ENCODE measurements around the gene ADAM15. TPM values are rescaled to one million over a fixed set of nuclear protein-coding genes. Genes with fewer than 3 reads are reported as not detected.

The ADAM15 gene
- total and polyA plus RNA-seq, 2 donors (not counting 1 experiment from before 2014, with no cell fraction given), result 14.6 to 28.4 TPM

DNA sequence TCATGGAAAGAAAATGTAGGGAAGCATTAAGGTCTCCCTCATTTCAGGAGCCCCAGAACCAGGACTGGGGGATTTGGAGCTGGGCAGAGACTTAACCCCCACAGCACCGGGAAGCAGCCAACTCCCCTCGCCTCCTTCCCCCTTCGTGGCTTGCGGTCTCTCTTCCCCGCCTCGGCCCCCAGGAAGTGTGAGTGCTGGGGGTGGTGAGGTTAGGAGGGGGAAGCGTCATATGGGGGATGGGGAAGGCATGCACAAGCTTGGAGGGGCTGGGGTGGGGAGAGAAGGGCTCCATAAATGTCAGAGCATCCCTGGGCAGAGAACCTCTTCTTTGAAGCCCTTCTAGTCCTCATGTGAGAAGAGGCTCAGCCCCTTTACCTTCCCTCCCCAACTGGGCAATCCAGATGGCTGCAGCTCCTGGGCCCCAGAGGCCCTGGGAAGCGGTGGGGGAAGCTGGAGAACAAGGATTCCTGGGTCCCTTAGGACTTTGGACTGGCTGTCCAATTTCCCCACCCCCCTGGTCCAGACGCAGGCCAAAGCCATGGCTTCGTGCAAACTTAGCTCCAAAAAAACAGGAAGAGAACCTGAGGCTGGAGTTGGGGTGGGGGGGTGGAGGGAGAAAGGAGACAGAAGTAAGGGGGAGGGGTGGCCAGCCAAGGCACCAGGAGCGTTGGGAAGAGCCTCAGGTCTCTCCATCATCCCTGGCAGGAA lies 40.8 kb upstream of the ADAM15 start:
- DNase-seq (no peak), ATAC-seq (ENCODE audit: low read depth) (no peak)
- peaks cover 0 to 25% of the 10 kb centered on the region in 2 experiments for H3K36me3 ChIP-seq (replicated peaks in 1 of 2; ENCODE audit: control extremely low read depth in 1 of 2, control insufficient read depth in 1 of 2, extremely low read depth in 1 of 2, insufficient read depth in 2 of 2, low read length in 1 of 2)
- H2AFZ ChIP-seq (ENCODE audit: insufficient read depth, low read depth, low read length, poor library complexity, severe bottlenecking), result no peak overlapping the region
- no peaks in the 10 kb centered on the region for H3K27me3 ChIP-seq (replicated peaks in 1 of 4; ENCODE audit: control extremely low read depth in 1 of 4, control insufficient read depth in 3 of 4, insufficient read depth in 4 of 4, low read length in 3 of 4)
- peaks cover 40% of the 10 kb centered on the region for H3K79me2 ChIP-seq (ENCODE audit: control insufficient read depth, insufficient read depth, low read length)
- ChIA-PET POLR2A (interaction anchor here (0.6 to 1.0 kb wide), 4 partner anchors 10 to 56 kb away, joined by 3 to 4 read pairs (median 4); partner anchors contain the start of gene CKS1B), CTCF (interaction anchor here (0.9 to 17.4 kb wide), 3 partner anchors 9 to 11 kb away, joined by 3 to 295 read pairs (median 3); partner anchors contain the start of genes LENEP and ZBTB7B)
- no peaks in the 10 kb centered on the region for H3K9me3 Mint-ChIP-seq (ENCODE audit: insufficient read depth)
- no peak overlapping the region for H3K4me3 ChIP-seq (ENCODE audit: control extremely low read depth in 1 of 5, extremely low read depth in 1 of 5, insufficient read depth in 1 of 5, low read depth in 2 of 5, low read length in 4 of 5)
- no peak overlapping the region for H3K9ac ChIP-seq (ENCODE audit: low read length)
- TF ChIP-seq EZH2 (IDR thresholded peaks at IDR 0.05; ENCODE audit: borderline replicate concordance, insufficient read depth, low read depth, low read length, poor library complexity, severe bottlenecking) (no peak), CTCF (IDR thresholded peaks at IDR 0.05) (no peak)
- no peaks in the 10 kb centered on the region for H3K27me3 Mint-ChIP-seq
- peaks cover 93 to 100% of the 10 kb centered on the region in 2 donors for H3K4me1 ChIP-seq (ENCODE audit: control insufficient read depth in 2 of 2, insufficient read depth in 2 of 2, low read length in 2 of 2)
- H4K20me1 ChIP-seq (ENCODE audit: control insufficient read depth, insufficient read depth, low read length, poor library complexity, severe bottlenecking), result peaks cover 35% of the 10 kb centered on the region
- intact Hi-C loops (cut with micrococcal nuclease), result no loop called here
- H3K4me3 Mint-ChIP-seq, result peak overlapping the region; percentile 10
- H3K4me1 Mint-ChIP-seq, result peaks cover 78% of the 10 kb centered on the region
- 20% methylated on average over 2 of the region's 11 CpGs for WGBS (ENCODE audit: insufficient coverage)
- peak overlapping the region in 1 of 2 donors; percentile 48 for H3K27ac ChIP-seq (ENCODE audit: low read length in 2 of 2)
- H3K27ac Mint-ChIP-seq, result peak overlapping the region; percentile 82
- H3K9me3 ChIP-seq (ENCODE audit: control extremely low read depth in 1 of 3, control insufficient read depth in 2 of 3, insufficient read depth in 1 of 3, low read length in 2 of 3), result no peaks in the 10 kb centered on the region
- peak overlapping the region; percentile 61 for H3K4me2 ChIP-seq (replicated peaks; ENCODE audit: low read depth, low read length, poor library complexity, severe bottlenecking)

DNA sequence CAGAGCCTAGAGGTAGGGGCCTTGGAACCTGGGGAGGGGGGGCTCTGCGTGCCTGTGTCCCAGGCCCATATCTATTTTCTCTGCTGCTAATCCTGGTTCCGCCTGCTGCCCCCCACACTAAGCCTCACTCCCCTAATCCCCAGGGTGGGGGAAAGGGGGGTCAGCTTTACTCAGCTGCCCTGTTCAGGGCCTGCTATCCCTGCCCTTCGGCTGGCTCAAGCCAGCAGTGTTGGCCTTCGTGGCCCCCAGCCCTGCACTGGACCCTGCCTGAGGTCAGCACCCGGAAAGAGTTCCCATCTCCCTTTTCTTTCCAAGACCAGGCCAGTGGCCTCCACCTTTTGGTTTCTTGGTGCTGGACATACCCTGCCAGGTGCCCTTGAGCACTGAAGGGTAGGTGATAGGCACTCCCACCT lies 40.1 kb upstream of the ADAM15 start:
- H2AFZ ChIP-seq (ENCODE audit: insufficient read depth, low read depth, low read length, poor library complexity, severe bottlenecking), result no peak overlapping the region
- ChIA-PET POLR2A (interaction anchor here (1.0 kb wide), 1 partner anchor 9 kb away, joined by 4 read pairs; no protein-coding TSS in a partner anchor), CTCF (interaction anchor here (0.9 to 17.4 kb wide), 4 partner anchors 8 to 33 kb away, joined by 3 to 295 read pairs (median 4); partner anchors contain the start of genes LENEP and ZBTB7B)
- peaks cover 35% of the 10 kb centered on the region for H3K79me2 ChIP-seq (ENCODE audit: control insufficient read depth, insufficient read depth, low read length)
- Mint-ChIP-seq H3K4me1 (peaks cover 78% of the 10 kb centered on the region), H3K27ac (peak overlapping the region; percentile 75), H3K9me3 (ENCODE audit: insufficient read depth) (no peaks in the 10 kb centered on the region), H3K4me3 (no peak overlapping the region), H3K27me3 (no peaks in the 10 kb centered on the region)
- peak overlapping the region in 1 of 2 donors; percentile 48 for H3K27ac ChIP-seq (ENCODE audit: low read length in 2 of 2)
- WGBS (ENCODE audit: insufficient coverage), result no CpG with 5 or more reads among the region's 5 CpGs
- H3K4me3 ChIP-seq (ENCODE audit: control extremely low read depth in 1 of 5, extremely low read depth in 1 of 5, insufficient read depth in 1 of 5, low read depth in 2 of 5, low read length in 4 of 5), result no peak overlapping the region
- DNase-seq (no peak), ATAC-seq (ENCODE audit: low read depth) (no peak)
- peaks cover 0 to 29% of the 10 kb centered on the region in 2 experiments for H3K36me3 ChIP-seq (replicated peaks in 1 of 2; ENCODE audit: control extremely low read depth in 1 of 2, control insufficient read depth in 1 of 2, extremely low read depth in 1 of 2, insufficient read depth in 2 of 2, low read length in 1 of 2)
- TF ChIP-seq EZH2 (IDR thresholded peaks at IDR 0.05; ENCODE audit: borderline replicate concordance, insufficient read depth, low read depth, low read length, poor library complexity, severe bottlenecking) (no peak), CTCF (IDR thresholded peaks at IDR 0.05) (no peak)
- peak overlapping the region; percentile 61 for H3K4me2 ChIP-seq (replicated peaks; ENCODE audit: low read depth, low read length, poor library complexity, severe bottlenecking)
- peaks cover 92 to 100% of the 10 kb centered on the region in 2 donors for H3K4me1 ChIP-seq (ENCODE audit: control insufficient read depth in 2 of 2, insufficient read depth in 2 of 2, low read length in 2 of 2)
- intact Hi-C loops (cut with micrococcal nuclease), result no loop called here
- peaks cover 35% of the 10 kb centered on the region for H4K20me1 ChIP-seq (ENCODE audit: control insufficient read depth, insufficient read depth, low read length, poor library complexity, severe bottlenecking)
- no peak overlapping the region for H3K9ac ChIP-seq (ENCODE audit: low read length)
- H3K27me3 ChIP-seq (replicated peaks in 1 of 4; ENCODE audit: control extremely low read depth in 1 of 4, control insufficient read depth in 3 of 4, insufficient read depth in 4 of 4, low read length in 3 of 4), result no peaks in the 10 kb centered on the region
- no peaks in the 10 kb centered on the region for H3K9me3 ChIP-seq (ENCODE audit: control extremely low read depth in 1 of 3, control insufficient read depth in 2 of 3, insufficient read depth in 1 of 3, low read length in 2 of 3)
